ENCODE data around the gene TTBK1.
A peak's percentile ranks its signal among the peaks of the same experiment; 100 is the strongest.

The TTBK1 gene

GRCh38 chr6:43274127-43274915 lies 31.0 kb downstream of the TTBK1 start:
- no peak for DNase-seq

- peak; percentile 72 for DNase-seq
Observed at GRCh38 chr6:43274916-43275597, 31.8 kb downstream of the TTBK1 start.

GRCh38 chr6:43275801-43276576 lies 32.7 kb downstream of the TTBK1 start:
- DNase-seq: no peak

GRCh38 chr6:43276577-43277305 lies 33.5 kb downstream of the TTBK1 start:
- DNase-seq: no peak

- no peak for DNase-seq
Observed at GRCh38 chr6:43277306-43277642, 34.0 kb downstream of the TTBK1 start.

GRCh38 chr6:43277643-43278523 lies 34.6 kb downstream of the TTBK1 start:
- DNase-seq: no peak

GRCh38 chr6:43278524-43279078 lies 35.3 kb downstream of the TTBK1 start:
- DNase-seq: no peak

- DNase-seq: no peak
Observed at GRCh38 chr6:43280234-43280633, 37.0 kb downstream of the TTBK1 start.

GRCh38 chr6:43282060-43282459 lies 38.8 kb downstream of the TTBK1 start:
- DNase-seq: no peak

- DNase-seq: no peak
Observed at GRCh38 chr6:43282636-43283513, 39.6 kb downstream of the TTBK1 start.

GRCh38 chr6:43283514-43283901 lies 40.2 kb downstream of the TTBK1 start:
- no peak for DNase-seq

GRCh38 chr6:43283905-43284304 lies 40.6 kb downstream of the TTBK1 start:
- no peak for DNase-seq

GRCh38 chr6:43284991-43285781 lies 41.9 kb downstream of the TTBK1 start:
- DNase-seq: no peak

GRCh38 chr6:43285832-43286231 lies 42.6 kb downstream of the TTBK1 start:
- no peak for DNase-seq

- no peak for DNase-seq
Observed at GRCh38 chr6:43286456-43286979, 43.2 kb downstream of the TTBK1 start.

- peak; percentile 70 for DNase-seq
Observed at GRCh38 chr6:43286980-43287716, 43.9 kb downstream of the TTBK1 start.

GRCh38 chr6:43287717-43288679 lies 44.7 kb downstream of the TTBK1 start:
- peak; percentile 21 for DNase-seq
